Stimulated activated CD8-positive, alpha-beta memory T cell treated with anti-CD3 and anti-CD28 coated beads, Interleukin-12 subunit alpha, Interleukin-12 subunit beta, amount 100 ng/mL, for 24 hours (primary cell): ENCODE measurements around the gene KIAA2012.
"Not testable (repeated sequence)": the region's sequence is repeated elsewhere in the genome, so short reads cannot be mapped to it uniquely, and the experiment has no call there.

Experiments used
- DNase-seq: peaks from one replicate; pipeline ENCODE4 v3.0.0-alpha.2; 2020; ENCODE audit errors: extremely low read depth

KIAA2012 gene

GRCh38 chr2:202116691-202117090, 43.6 kb downstream of the KIAA2012 start:
- DNase-seq = no peak

DNA sequence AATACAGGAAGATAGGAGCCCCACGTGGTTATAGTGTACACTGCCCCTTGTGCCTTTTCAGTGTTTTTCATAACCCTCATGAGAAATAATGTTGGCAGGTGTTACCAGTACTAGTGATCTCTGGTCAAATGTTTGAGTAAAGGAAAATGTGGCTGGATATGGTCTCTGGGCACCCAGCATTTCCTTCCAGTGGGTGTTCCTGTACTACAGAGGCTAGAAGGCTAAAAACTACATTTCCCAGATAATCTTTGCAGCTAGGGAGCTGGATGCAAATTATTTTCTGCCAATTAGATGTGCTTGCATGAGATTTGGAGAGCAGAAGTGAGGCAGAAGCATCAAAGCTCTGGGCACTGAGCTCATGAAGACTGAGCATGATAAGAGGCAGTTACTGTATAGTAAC, 45.1 kb downstream of the KIAA2012 start:
- DNase-seq = no peak

DNA sequence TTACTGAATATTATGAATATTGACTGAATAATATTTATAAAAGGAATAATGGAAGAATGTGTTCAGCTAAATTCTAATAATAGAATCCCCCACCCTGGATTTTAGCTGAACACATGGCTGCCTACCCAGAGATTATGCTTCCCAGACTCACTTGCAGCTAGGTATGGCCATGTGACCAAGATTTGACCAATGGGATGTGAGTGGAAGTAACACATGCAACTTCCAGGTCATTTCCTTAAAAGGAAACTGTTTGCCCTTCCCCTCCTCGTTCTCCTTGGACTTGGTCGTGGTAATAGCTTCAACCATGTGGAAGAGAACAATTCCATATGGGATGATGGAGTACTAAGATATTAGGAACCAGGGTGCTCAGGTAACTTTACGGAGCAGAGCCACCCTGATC, 47.8 kb downstream of the KIAA2012 start:
- DNase-seq = no peak

GRCh38 chr2:202121532-202122162, 48.6 kb downstream of the KIAA2012 start:
- DNase-seq = no peak

GRCh38 chr2:202122163-202122540, 49.1 kb downstream of the KIAA2012 start:
- DNase-seq = no peak

- DNase-seq = no peak
Observed at GRCh38 chr2:202122980-202123720, 50.1 kb downstream of the KIAA2012 start.

DNA sequence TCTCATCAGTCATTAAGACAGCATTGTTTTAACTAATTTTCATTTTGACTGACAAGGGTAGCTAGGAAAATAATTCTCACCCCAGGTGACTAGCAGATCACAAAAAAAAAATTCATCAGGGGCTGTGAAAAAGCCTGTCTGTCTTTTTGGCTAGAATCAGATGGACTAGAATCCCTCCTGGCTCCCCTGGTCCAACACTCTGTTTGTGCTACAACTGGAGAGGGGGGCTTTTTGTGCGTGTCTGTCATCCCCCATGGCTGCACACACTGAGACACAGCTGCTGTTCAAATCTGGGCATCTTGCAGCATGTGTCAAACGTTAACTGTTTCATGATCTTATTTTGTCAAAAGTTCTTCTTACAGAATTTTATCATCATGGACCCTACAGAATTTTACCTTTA, 51.2 kb downstream of the KIAA2012 start:
- no peak for DNase-seq

DNA sequence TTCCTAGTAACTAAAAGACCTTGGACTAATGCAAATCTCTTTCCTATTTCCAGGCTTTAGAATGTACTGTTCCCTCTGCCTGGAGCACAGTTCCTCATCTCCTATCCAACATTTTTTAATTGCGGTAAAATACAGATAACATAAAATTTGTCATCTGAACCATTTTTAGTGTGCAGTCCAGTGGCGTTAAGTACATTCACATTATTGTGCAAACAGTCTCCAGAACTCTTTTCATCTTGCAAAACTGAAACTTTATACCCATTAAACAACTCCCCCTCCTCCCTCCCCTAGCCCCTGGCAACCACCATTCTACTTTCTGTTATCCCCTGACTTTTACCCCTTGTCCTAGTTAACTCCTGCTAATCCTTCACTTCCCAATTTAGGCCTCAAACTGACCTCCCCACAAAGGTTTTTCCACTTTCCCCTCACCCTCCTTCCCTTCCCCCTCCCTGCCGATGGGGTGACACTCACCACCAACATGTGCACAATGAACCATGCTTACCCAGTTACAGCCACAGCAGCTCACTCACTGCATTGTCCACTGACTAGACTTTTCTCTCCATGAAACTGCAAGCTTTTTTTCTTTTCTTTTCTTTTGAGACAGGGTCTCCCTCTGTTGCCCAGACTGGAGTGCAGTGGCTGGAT, 54.8 kb downstream of the KIAA2012 start:
- DNase-seq = no peak

GRCh38 chr2:202129841-202130240, 56.8 kb downstream of the KIAA2012 start:
- no peak for DNase-seq

- DNase-seq = no peak
Observed at GRCh38 chr2:202133200-202133908, 60.3 kb downstream of the KIAA2012 start.

GRCh38 chr2:202133909-202134265, 60.8 kb downstream of the KIAA2012 start:
- no peak for DNase-seq

DNA sequence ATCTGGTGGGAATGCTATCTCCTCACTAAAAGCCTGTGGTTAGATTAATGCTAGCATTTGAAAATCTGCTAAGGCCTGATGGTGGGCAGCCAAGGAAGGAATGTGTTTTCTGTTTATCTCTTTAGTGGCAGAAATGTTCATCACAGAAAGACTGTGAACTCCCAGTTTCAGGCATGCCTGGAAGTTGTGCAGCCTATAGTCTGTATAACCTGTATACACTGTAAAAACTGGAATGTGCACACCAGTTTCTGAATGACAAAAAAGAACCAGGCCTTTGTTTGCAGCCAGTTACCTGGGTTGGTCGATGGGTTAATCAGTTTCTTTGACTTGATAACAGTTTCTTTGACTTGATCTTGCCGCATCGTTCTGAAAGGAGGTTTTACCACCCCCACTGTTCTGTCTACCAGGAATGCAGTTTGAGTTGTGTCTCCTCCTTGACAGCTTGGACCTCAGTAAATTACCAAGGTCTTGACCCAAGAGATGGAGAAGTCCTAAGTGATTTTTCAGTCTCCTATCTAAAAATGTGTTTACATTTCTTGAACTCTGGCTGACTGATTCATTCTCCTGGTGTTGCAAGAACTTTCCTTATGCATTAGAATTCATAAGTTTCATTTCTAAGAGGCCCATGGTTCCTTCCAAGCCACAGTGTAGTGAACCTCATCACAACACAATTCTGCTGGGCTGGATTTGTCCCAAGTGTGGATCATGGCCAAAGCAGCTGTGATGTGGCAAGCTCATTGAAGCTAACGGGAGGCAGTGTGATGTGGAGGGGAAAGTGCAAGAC, 62.2 kb downstream of the KIAA2012 start:
- no peak for DNase-seq

- not testable (repeated sequence) for DNase-seq
Observed at GRCh38 chr2:202136039-202136438, 63.0 kb downstream of the KIAA2012 start.

DNA sequence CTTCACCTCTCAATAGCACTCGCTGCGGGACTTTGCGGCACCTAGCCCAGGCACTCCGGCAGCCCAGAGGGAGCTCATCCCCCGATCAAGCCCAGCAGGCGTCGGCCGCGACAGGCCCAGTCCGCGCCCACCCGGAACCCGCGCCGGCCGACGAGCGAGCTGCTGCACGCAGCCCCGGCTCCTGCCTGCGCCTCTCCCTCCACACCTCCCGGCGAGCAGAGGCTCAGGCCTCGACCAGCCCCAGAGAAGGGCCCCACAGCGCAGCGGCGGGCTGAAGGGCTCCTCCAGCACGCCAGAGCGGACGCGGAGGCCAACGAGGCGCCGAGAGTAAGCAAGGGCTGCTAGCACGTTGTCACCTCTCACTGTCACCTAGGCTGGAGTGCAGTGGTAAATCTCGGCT, 63.5 kb downstream of the KIAA2012 start:
- DNase-seq = no peak

DNA sequence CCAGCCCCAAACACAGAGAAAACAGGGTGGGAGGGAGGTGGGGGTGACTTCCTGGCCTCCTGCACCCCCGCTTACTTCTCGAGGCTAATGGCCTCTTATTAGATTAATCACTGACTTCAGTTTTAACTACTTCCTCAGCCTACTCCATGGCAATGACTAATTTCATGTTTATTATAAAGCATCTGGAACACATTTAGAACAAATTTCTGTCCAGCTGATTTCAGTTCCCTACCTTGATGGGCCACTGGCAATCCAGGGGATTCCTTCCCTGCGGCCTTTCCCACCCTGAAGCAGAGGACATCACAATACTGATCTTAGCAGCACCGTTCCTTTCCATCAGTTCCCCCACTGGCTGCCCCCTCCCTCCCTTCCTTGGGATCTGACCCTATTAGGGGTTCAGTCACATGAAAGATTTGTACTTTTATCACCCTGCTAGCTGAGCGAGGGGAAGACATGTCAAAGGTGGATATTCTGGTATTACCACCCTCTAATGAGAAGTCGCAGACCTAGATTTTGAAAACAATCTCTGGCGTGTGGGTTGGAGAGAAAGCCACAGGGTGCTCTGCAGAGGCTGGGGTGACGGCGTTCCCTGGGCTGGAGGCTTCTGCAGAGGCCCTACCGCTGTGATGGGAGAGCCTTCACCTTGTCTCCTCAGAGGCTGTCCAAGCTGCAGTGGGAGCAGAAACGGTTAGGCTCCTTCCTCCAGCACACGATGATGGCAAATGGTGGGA, 67.6 kb downstream of the KIAA2012 start:
- no peak for DNase-seq

GRCh38 chr2:202141329-202141947, 68.4 kb downstream of the KIAA2012 start:
- DNase-seq = no peak

- DNase-seq = no peak
Observed at GRCh38 chr2:202142540-202142939, 69.5 kb downstream of the KIAA2012 start.

- no peak for DNase-seq
Observed at GRCh38 chr2:202147775-202148174, 74.7 kb downstream of the KIAA2012 start.

- no peak for DNase-seq
Observed at GRCh38 chr2:202148515-202149154, 75.6 kb downstream of the KIAA2012 start.

GRCh38 chr2:202149155-202149762, 76.2 kb downstream of the KIAA2012 start:
- no peak for DNase-seq
